Activated T-cell treated with anti-CD3 and anti-CD28 coated beads, Interleukin-2, amount 50 U/mL, for 1 hour (primary cell): ENCODE measurements around the gene NXNL1.
A peak's percentile ranks its signal among the peaks of the same experiment; 100 is the strongest.

Source experiments
- DNase-seq: peaks from one replicate; pipeline ENCODE4 v3.0.0-alpha.2; 2020

Gene NXNL1

GRCh38 chr19:17455308-17456123, 5.2 kb downstream of the NXNL1 start:
- no peak for DNase-seq

GRCh38 chr19:17454576-17455071, 6.1 kb downstream of the NXNL1 start:
- DNase-seq, result no peak

DNA sequence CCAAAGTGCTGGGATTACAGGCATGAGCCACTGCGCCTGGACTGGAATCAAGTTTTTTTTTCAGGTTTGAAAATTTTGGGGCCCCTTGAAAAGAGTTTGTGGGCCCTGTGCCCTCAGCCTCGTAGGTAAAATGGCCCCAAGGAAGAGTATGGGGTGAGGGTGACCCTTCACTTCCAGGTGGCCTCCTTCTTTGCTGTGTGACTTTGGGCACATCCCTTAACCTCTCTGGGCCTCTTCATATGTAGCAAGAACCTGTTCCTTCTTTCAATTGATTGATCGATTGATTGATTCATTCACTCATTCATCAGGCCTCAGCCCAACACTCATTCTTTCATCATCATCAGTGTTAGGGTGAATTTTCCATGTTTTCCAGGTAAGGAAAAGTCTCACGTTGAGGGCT, 8.9 kb downstream of the NXNL1 start:
- no peak for DNase-seq

- DNase-seq, result no peak
Observed at GRCh38 chr19:17450264-17451075, 10.3 kb downstream of the NXNL1 start.

GRCh38 chr19:17448131-17448967, 12.4 kb downstream of the NXNL1 start, which contains the start of gene TMEM221:
TMEM221 (minus strand) TSS chr19:17448668; CDS start chr19:17448462, 206 bp downstream.
- DNase-seq, result peak; percentile 71

- DNase-seq, result no peak
Observed at GRCh38 chr19:17447704-17448130, 13.0 kb downstream of the NXNL1 start.

DNA sequence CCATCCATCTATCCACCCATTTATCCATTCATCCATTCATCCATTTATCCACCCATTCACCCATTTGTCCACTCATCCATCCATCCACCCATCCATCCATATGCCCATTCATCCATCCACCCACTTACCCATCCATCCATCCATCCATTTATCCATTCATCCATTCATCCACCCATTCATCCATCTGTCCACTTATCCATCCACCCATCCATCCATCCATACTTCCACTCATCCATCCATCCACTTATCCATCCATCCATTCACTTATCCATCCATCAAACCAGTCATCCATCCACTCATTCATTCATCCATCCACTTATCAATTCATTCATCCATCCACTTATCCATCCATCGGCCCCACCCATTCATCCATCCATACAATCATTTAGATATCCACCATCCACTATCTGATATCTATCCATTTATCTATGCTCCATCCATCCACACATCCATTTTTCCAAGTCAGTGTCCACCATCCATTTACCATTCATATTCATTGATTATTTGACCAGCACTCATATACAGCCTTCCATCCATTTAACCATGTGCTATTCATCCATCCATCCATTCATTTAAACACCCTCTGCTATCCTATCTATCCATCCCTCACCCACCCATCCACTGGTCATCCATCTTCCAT, 15.1 kb downstream of the NXNL1 start:
- no peak for DNase-seq

GRCh38 chr19:17441241-17442021, 19.3 kb downstream of the NXNL1 start:
- no peak for DNase-seq

DNA sequence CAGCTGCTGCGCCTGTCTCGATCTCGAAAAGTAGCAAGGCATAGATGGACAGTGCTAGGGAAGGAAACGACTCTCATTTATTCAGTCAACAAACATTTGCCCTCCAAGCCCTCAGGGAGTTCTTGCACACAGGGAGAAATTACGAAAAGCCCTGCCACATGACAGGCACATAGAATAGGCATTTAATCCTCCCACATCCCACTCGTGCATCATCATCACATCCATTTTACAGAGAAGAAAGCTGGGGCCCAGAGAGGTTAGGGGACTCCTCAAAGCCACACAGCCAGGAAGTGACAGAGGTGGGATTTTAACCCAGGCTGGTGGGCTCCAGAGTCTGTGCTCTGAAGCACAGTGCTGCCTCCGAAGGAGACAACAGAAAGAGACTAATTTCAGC, 23.9 kb downstream of the NXNL1 start:
- DNase-seq, result no peak

DNA sequence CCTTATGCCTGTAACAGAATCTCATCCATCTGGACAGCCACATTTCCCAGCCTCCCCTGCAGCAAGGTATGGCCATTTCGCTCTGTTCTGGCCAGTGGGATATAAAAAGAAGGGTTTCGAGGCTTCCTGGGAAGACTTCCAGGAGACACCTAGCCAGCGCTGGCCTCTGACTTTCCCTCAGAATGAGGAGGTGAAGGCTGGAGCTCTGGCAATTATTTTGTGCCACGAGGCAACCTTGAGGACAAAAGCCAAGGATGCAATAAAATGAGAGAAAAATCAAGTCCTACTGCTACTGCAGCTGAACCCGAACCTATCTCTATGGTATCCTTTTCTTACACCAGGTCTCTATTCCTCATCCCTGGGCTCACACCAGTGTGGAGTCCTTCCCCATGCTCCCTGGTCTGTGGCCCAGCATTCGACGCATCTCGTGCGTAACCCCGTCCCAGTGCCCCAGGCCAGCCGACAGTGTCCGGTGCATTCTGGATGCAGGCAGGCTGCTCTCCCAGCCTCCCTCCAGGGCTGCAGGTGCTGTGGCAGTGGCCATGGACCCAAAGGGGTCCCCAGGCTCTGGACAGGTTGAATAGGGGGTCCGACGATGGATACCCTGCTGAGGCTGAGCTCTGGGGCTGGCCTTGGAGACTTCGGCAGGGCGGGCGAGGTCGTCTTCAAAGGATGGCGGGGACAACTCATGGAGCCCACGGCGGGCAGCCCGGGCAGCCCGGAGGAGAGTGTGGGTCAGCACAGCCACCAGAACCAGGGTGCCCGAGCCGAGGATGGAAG, 24.4 kb downstream of the NXNL1 start:
- DNase-seq, result no peak

- DNase-seq, result no peak
Observed at GRCh38 chr19:17435218-17435617, 25.5 kb downstream of the NXNL1 start.

DNA sequence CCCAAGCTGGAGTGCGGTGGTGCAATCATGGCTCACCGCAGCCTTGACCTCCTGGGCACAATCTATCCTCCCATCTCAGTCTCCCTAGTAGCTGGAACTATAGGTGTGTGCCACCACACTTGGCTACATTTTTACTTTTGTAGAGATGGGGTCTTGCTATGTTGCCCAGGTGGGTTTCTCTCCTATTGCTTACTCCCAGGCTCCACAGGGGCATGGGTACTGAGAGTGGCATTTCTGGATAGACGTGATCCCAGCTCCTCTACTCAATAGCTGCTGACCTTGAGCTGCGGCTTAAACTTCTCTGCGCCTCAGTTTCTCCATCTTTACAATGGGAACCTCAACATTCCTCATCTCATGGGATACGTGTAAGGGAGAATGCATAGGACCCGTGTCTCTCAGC, 29.3 kb downstream of the NXNL1 start:
- DNase-seq, result no peak

DNA sequence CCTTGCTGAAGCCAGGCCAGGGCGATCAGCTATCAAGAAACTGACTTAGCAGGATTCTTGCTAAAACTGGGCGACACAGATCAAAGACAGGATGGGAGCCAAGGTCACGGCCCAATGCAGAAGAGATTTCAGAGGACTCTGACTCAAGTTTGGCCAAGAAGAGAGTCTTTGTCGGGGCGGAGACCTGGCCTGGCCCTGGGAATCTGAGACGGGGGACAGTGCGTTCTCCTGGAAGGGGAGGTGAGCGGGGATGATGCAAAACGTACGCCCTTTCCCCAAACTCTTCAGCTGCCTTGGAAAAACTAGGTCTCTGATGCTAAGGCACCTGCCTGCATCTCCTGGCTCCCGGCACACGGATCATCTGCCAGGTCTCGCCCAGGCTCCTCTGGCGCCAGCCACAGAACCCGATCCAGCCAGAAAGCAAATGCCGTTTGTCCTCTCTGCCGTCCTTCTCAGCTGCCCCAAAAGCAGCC, 31.0 kb downstream of the NXNL1 start:
- no peak for DNase-seq

GRCh38 chr19:17424743-17425365, 35.9 kb downstream of the NXNL1 start:
- no peak for DNase-seq

DNA sequence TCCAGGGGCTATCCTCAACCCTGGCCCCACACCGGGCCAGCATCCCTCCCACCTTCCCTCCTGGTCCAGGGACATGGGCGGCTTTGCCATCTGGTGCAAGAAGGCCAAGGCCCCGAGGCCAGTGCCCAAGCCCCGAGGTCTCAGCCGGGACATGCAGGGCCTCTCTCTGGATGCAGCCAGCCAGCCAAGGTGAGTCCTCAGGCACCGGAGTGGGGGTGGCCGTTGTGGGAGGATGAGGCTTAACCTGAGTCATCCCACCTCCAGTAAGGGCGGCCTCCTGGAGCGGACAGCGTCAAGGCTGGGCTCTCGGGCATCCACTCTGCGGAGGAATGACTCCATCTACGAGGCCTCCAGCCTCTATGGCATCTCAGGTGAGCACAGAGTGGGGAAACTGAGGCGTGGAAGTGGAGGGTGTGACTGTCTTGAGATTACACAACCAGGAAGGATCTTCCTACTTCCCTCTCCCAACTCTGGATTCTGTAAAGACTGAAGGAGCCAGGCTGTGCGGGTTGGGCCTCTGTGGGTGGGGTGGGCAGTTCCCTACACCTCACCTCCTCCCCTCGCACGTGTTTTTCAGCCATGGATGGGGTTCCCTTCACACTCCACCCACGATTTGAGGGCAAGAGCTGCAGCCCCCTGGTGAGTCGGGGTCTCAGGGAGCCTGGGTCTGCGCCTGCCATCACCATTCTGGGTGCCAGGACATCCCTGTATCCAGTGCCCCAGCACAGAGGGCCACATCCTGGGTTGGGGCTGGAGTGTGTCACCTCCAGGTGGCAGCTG, 37.1 kb downstream of the NXNL1 start:
- no peak for DNase-seq

GRCh38 chr19:17421942-17422341, 38.8 kb downstream of the NXNL1 start:
- DNase-seq, result no peak

DNA sequence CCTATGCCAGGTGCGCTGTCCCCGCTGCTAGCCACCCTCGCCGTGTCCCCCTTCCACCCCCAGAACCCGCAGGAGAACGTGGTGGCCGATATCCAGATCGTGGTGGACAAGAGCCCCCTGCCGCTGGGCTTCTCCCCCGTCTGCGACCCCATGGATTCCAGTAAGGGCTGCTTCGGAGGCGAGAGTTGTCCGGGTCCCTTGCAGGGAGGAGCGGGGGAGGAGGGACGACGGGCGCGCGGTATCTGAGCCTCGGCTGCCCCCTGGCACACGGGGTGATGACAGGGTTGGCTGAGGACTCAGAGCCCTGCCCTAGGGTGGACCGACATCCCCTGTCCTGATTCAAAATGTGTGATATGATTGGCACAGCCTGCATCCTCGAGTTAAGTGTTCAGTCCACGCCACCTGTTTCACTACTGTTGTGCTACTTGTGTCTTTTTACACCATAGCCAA, 40.2 kb downstream of the NXNL1 start:
- peak; percentile 35 for DNase-seq

DNA sequence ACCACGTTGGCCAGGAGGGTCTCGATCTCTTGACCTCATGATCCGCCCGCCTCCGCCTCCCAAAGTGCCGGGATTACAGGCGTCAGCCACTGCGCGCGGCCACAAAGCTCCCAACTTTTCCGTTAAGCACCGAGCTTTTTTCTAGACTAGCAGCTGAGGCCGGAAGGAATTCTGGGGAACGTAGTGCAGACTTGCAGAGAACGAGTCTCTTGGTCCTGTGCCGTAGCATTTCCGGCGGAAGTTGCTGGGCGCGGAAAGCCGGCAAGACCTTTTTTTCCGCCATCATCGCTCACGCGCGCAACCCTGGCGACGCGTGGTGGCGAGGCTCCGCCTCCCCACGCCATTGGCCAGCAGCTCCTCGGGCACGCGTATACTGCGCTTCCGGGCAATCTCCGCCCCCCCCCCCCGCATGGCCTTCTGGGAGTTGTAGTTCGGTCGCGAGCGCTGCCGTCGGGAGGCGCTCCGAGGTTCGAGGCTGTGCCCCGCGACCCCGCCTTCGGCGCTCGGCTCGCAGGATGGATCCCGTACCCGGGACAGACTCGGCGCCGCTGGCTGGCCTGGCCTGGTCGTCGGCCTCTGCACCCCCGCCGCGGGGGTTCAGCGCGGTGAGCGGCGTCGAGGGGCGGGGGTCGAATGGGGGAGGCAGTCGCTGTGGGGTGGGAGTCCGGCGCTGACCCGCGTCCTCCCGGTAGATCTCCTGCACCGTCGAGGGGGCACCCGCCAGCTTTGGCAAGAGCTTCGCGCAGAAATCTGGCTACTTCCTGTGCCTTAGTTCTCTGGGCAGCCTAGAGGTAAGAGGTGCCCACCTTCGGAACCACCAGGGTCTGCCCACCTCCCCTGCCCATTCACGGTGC, 40.9 kb downstream of the NXNL1 start, which contains the start of gene MVB12A:
TSS of gene MVB12A (plus strand) at position 427 of the 854 bp plus-strand sequence. CDS start at position 516, 89 bp downstream.
- peak; percentile 94 for DNase-seq
